Spleen (tissue), 11 donors: ENCODE results near the gene ZNF79. TPM values are rescaled to one million over a fixed set of nuclear protein-coding genes. Genes with fewer than 3 reads are reported as not detected.
A peak's percentile ranks its signal among the peaks of the same experiment; 100 is the strongest.

Source experiments
- DNase-seq: peaks from one replicate; pipeline ENCODE4 v3.0.0-alpha.2; 2020
- H3K27ac ChIP-seq, 8 donors: fragments of 200-600 bp; sonication (generic) in 7 of 8; 1 replicate in 4 of 8; 2 replicates in 4 of 8; pipeline versions ENCODE4 v1.5.0 to v1.8.0; 2016 to 2021; ENCODE audit warnings: inconsistent platforms in 4 of 8, mild to moderate bottlenecking in 4 of 8, moderate library complexity in 1 of 8
- H3K27me3 ChIP-seq, 7 donors: fragments of 200-600 bp; sonication (generic) in 6 of 7; replicated peaks in 1 of 7; 1 replicate in 4 of 7; 2 replicates in 3 of 7; pipeline versions ENCODE4 v1.5.0 to v1.8.0; 2016 to 2021; ENCODE audit warnings: inconsistent platforms in 3 of 7, mild to moderate bottlenecking in 1 of 7
- H3K36me3 ChIP-seq, 6 donors: fragments of 200-600 bp; sonication (generic) in 5 of 6; 1 replicate in 4 of 6; 2 replicates in 2 of 6; pipeline versions ENCODE4 v1.5.0 to v1.8.0; 2016 to 2021; ENCODE audit warnings: inconsistent platforms in 2 of 6
- H3K4me1 ChIP-seq, 6 donors: fragments of 200-600 bp; sonication (generic) in 5 of 6; 1 replicate in 3 of 6; 2 replicates in 3 of 6; pipeline versions ENCODE4 v1.5.0 to v1.8.0; 2016 to 2021; ENCODE audit warnings: inconsistent platforms in 3 of 6
- H3K4me3 ChIP-seq, 8 donors: fragments of 200-600 bp; sonication (generic) in 7 of 8; 1 replicate in 4 of 8; 2 replicates in 4 of 8; pipeline versions ENCODE4 v1.5.0 to v1.8.0; 2016 to 2021; ENCODE audit warnings: inconsistent platforms in 4 of 8, mild to moderate bottlenecking in 4 of 8, moderate library complexity in 2 of 8
- H3K9me3 ChIP-seq, 8 donors: fragments of 200-600 bp; sonication (generic) in 7 of 8; 1 replicate in 4 of 8; 2 replicates in 4 of 8; pipeline versions ENCODE4 v1.5.0 to v1.8.0; 2016 to 2021; ENCODE audit warnings: inconsistent platforms in 4 of 8
- CTCF ChIP-seq, 11 experiments: fragments of 200-600 bp in 7 of 11; fragments of 450-650 bp in 4 of 11; sonication (generic) in 4 of 11; IDR thresholded peaks in 8 of 11; conservative IDR thresholded peaks in 3 of 11; 1 replicate in 7 of 11; 2 replicates in 4 of 11; pipeline versions ENCODE4 v1.4.0 to v1.8.0; 2016 to 2021; ENCODE audit warnings: antibody characterized with exemption in 11 of 11, inconsistent platforms in 4 of 11, mild to moderate bottlenecking in 1 of 11
- POLR2A ChIP-seq, 3 donors: fragments of 450-650 bp; IDR thresholded peaks; one replicate each; pipeline ENCODE4 v1.5.1; 2017; ENCODE audit warnings: antibody characterized with exemption in 3 of 3, mild to moderate bottlenecking in 1 of 3
- POLR2AphosphoS5 ChIP-seq, 3 donors: sonication (generic); formaldehyde crosslinking; IDR thresholded peaks; one replicate each; pipeline ENCODE4 v1.5.1; 2017; ENCODE audit warnings: antibody characterized with exemption in 3 of 3
- WGBS, 5 donors: extraction: QIAGEN DNeasy Blood & Tissue Kit in 3 of 5; methylation state at CpG; one replicate each; pipeline versions ENCODE4 v1.1.5 to v1.1.7; 2013 to 2018; 5-methylcytosine and 5-hydroxymethylcytosine counted together
- intact Hi-C: fragments of 100-400 bp; cut with DNase I; formaldehyde crosslinking; loops from one replicate; pipeline ENCODE4 v1.15.0; 2023; ENCODE audit warnings: low total_unique reads
- polyA plus RNA-seq, 3 donors: library from polyadenylated mRNA; stranded (reverse); fragments of 200-250 nt; gene quantifications; one replicate each; pipeline ENCODE4 v1.2.1, GENCODE V29; 2013
- total RNA-seq, 7 donors: library from RNA; depleted of rRNA in 3 of 7; stranded (reverse); fragments of >200 nt in 3 of 7; fragmentation: NEBNext Ultra II Directional in 4 of 7; extraction: Animal tissue kit (Norgen Biotek cat#: 25700) in 4 of 7; gene quantifications; one replicate each; pipeline versions ENCODE4 v1.1.0 to v1.2.1, GENCODE V29; 2016 to 2021
- donor health status: healthy with polysubstance abuse.
- donor health status: DM: no; HTN: no; CAD: no; lungs with moderate emphysema.
- donor health status: DM: no; HTN: no; CAD: no.
- donor health status: Bipolar disorder and iron deficiency.
- donor health status: healthy.
- donor health status: DM: no; HTN: no; CAD: no.
- donor health status: DM: yes; HTN: yes; CAD: no.

Gene ZNF79
- total and polyA plus RNA-seq, 10 donors, result 2.3 to 14.7 (median 11.0) TPM

GRCh38 chr9:127418037-127418471, 6.1 kb upstream of the ZNF79 start:
- Histone ChIP-seq H3K27ac (no peak overlapping the region), H3K36me3 (no peaks in the 10 kb centered on the region), H3K9me3 (no peaks in the 10 kb centered on the region), H3K27me3 (no peaks in the 10 kb centered on the region), H3K4me3 (no peak overlapping the region), H3K4me1 (peaks cover 0 to 25% (median 15%) of the 10 kb centered on the region in 6 donors)
- TF ChIP-seq POLR2A (IDR thresholded peaks at IDR 0.05) (no peak), CTCF (IDR thresholded peaks at IDR 0.05 in 8 of 11, conservative IDR thresholded peaks at IDR 0.05 in 3 of 11) (peak in 5 of 11 experiments; percentile 11 to 46 (median 29)), POLR2AphosphoS5 (IDR thresholded peaks at IDR 0.05) (peak in 1 of 3 donors; percentile 42)
- intact Hi-C loops, result no loop called here
- 53 to 80% (median 69%) methylated on average over 5 to 12 of the region's 12 CpGs for WGBS, 5 donors
- no peak for DNase-seq

GRCh38 chr9:127419348-127419747, 4.8 kb upstream of the ZNF79 start:
- no peak overlapping the region for H3K4me3 ChIP-seq
- H3K27ac ChIP-seq, result peak overlapping the region in 1 of 8 donors; percentile 9
- TF ChIP-seq CTCF (IDR thresholded peaks at IDR 0.05 in 8 of 11, conservative IDR thresholded peaks at IDR 0.05 in 3 of 11) (no peak), POLR2A (IDR thresholded peaks at IDR 0.05) (no peak), POLR2AphosphoS5 (IDR thresholded peaks at IDR 0.05) (peak in 1 of 3 donors; percentile 15)
- DNase-seq, result no peak
- no peaks in the 10 kb centered on the region for H3K9me3 ChIP-seq
- intact Hi-C loops, result no loop called here
- no peaks in the 10 kb centered on the region for H3K27me3 ChIP-seq
- H3K36me3 ChIP-seq, result no peaks in the 10 kb centered on the region
- WGBS, 5 donors, result 77 to 90% (median 83%) methylated on average over 6 of the region's 6 CpGs
- H3K4me1 ChIP-seq, result peaks cover 0 to 33% (median 21%) of the 10 kb centered on the region in 6 donors

- DNase-seq, result no peak
- Histone ChIP-seq H3K27me3 (no peaks in the 10 kb centered on the region), H3K36me3 (no peaks in the 10 kb centered on the region), H3K4me3 (no peak overlapping the region), H3K4me1 (peaks cover 13 to 50% (median 37%) of the 10 kb centered on the region in 6 donors), H3K27ac (no peak overlapping the region), H3K9me3 (no peaks in the 10 kb centered on the region)
- intact Hi-C loops, result no loop called here
- no peak for TF ChIP-seq POLR2A (IDR thresholded peaks at IDR 0.05)
- no peak for TF ChIP-seq POLR2AphosphoS5 (IDR thresholded peaks at IDR 0.05)
- TF ChIP-seq CTCF (IDR thresholded peaks at IDR 0.05 in 8 of 11, conservative IDR thresholded peaks at IDR 0.05 in 3 of 11), result no peak
- WGBS, 5 donors, result 88 to 92% (median 90%) methylated on average over 7 of the region's 7 CpGs
These were observed 3.1 kb upstream of the ZNF79 start for GRCh38 chr9:127421057-127421456.

- DNase-seq, result no peak
- Histone ChIP-seq H3K4me1 (peaks cover 21 to 62% (median 47%) of the 10 kb centered on the region in 6 donors), H3K36me3 (peaks cover 0 to 5% (median 0%) of the 10 kb centered on the region in 6 donors), H3K27me3 (no peaks in the 10 kb centered on the region), H3K4me3 (peak overlapping the region in 2 of 8 donors; percentile 77 to 96), H3K27ac (peak overlapping the region in 2 of 8 donors; percentile 89 to 90), H3K9me3 (no peaks in the 10 kb centered on the region)
- WGBS, 5 donors, result 90 to 93% (median 91%) methylated on average over 5 to 10 of the region's 10 CpGs
- intact Hi-C loops, result no loop called here
- TF ChIP-seq POLR2AphosphoS5 (IDR thresholded peaks at IDR 0.05), result no peak
- TF ChIP-seq POLR2A (IDR thresholded peaks at IDR 0.05), result no peak
- TF ChIP-seq CTCF (IDR thresholded peaks at IDR 0.05 in 8 of 11, conservative IDR thresholded peaks at IDR 0.05 in 3 of 11), result no peak
These were observed 1.9 kb upstream of the ZNF79 start for GRCh38 chr9:127422133-127422782.
